Measurements from ENCODE around the gene MMP27.
"Not testable (repeated sequence)": the region's sequence is repeated elsewhere in the genome, so short reads cannot be mapped to it uniquely, and the experiment has no call there.

The MMP27 gene, protein sequence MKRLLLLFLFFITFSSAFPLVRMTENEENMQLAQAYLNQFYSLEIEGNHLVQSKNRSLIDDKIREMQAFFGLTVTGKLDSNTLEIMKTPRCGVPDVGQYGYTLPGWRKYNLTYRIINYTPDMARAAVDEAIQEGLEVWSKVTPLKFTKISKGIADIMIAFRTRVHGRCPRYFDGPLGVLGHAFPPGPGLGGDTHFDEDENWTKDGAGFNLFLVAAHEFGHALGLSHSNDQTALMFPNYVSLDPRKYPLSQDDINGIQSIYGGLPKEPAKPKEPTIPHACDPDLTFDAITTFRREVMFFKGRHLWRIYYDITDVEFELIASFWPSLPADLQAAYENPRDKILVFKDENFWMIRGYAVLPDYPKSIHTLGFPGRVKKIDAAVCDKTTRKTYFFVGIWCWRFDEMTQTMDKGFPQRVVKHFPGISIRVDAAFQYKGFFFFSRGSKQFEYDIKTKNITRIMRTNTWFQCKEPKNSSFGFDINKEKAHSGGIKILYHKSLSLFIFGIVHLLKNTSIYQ

GRCh38 chr11:102705626-102706025 lies at the start of gene MMP27:
TSS of gene MMP27 (minus strand) at chr11:102705769. CDS start at chr11:102705714, 55 bp downstream.
- no peak for DNase-seq

- no peak for DNase-seq
Measured at GRCh38 chr11:102753267-102753666, 47.7 kb upstream of the MMP27 start.

- DNase-seq, result no peak
Measured at GRCh38 chr11:102751673-102752072, 46.1 kb upstream of the MMP27 start.

DNA sequence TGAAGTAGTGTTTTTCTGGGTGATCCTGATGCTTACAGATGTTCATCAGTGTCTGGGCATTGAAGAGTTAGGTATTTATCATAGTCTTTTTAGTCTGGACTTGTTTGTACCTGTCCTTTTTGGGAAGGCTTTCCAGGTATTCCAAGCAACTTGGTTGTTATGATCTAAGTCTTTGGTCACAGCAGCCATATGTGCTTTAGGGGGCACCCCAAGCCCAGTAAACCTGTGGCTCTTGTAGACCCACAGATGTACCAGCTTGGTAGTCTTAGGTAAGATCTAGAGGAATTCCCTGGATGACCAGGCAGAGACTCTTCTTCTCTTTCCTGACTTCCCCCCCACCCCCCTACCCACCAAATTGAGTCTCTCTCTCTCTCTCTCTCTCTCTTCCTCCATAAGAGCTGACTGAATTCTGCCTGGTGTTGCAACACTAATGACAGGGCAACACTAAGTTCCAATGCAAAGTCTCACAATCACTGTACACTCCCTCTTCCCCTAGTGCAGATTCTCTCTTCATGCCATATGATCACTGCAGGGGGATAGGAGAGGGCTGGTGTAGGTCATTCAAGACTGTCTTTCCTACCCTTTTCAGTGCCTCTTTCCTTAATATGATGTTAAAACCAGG lies 43.6 kb upstream of the MMP27 start:
- no peak for DNase-seq

DNA sequence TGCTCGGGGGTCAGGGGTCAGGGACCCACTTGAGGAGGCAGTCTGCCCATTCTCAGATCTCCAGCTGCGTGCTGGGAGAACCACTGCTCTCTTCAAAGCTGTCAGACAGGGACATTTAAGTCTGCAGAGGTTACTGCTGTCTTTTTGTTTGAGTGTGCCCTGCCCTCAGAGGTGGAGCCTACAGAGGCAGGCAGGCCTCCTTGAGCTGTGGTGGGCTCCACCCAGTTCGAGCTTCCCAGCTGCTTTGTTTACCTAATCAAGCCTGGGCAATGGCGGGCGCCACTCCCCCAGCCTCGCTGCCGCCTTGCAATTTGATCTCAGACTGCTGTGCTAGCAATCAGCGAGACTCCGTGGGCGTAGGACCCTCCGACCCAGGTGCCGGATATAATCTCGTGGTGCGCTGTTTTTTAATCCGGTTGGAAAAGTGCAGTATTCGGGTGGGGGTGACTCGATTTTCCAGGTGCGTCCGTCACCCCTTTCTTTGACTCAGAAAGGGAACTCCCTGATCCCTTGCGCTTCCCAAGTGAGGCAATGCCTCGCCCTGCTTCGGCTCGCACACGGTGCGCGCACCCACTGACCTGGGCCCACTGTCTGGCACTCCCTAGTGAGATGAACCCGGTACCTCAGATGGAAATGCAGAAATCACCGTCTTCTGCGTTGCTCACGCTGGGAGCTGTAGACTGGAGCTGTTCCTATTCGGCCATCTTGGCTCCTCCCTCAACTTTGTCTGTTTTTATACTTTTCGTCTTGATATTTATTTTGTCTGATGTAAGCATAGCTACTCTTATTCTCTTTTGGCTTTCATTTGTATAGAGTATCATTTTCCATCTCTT lies 41.4 kb upstream of the MMP27 start:
- DNase-seq, result not testable (repeated sequence)

DNA sequence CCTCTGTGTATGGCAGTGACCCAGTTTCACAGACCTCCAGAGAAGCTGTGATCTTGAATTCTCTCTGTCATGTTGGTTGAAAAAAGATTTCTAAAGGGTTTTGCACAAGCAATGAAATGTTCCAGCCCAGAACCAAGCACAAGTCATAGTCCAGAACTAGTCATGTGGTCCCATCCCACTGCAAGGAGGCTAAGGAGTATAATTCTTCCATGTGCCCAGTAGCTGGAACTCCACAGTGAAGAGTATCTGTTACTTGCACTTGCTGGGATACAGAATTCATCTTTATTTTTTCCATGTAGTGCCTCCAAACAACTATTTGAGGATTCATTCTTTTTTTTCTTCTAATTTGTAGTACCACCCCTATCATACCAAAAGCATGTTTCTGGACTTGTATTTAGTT lies 29.1 kb upstream of the MMP27 start:
- no peak for DNase-seq

DNA sequence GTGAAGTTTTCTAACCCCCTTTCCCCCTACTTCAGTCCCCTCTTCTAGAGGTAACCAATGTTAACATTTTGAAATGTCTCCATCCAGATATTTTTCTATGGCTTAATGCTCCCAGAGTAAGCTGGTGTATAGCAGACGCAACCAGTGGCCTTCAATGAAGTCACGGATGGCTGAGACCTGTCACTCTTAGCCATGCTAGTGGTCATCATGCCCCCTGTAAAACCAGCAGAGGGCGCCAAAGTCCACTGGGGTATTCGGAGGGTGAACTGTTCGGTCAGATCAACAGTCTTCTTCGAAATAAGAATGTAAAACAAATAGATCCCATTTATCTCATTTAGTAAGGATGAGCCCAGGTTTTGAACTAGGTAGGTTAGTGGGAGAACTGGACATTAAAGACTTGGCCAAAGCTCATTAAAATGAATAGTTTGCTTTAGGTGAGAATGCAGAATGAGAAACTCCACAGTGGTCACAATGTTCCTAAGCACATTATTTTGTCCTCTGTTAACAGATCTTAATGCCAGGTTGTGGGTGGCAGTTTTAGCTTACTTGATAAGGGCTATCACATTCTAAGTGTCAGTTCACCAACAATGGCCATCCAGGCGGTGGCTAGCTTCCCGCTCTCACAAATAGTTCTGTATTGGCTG lies 27.8 kb upstream of the MMP27 start:
- no peak for DNase-seq

GRCh38 chr11:102730944-102731343 lies 25.4 kb upstream of the MMP27 start:
- not testable (repeated sequence) for DNase-seq

DNA sequence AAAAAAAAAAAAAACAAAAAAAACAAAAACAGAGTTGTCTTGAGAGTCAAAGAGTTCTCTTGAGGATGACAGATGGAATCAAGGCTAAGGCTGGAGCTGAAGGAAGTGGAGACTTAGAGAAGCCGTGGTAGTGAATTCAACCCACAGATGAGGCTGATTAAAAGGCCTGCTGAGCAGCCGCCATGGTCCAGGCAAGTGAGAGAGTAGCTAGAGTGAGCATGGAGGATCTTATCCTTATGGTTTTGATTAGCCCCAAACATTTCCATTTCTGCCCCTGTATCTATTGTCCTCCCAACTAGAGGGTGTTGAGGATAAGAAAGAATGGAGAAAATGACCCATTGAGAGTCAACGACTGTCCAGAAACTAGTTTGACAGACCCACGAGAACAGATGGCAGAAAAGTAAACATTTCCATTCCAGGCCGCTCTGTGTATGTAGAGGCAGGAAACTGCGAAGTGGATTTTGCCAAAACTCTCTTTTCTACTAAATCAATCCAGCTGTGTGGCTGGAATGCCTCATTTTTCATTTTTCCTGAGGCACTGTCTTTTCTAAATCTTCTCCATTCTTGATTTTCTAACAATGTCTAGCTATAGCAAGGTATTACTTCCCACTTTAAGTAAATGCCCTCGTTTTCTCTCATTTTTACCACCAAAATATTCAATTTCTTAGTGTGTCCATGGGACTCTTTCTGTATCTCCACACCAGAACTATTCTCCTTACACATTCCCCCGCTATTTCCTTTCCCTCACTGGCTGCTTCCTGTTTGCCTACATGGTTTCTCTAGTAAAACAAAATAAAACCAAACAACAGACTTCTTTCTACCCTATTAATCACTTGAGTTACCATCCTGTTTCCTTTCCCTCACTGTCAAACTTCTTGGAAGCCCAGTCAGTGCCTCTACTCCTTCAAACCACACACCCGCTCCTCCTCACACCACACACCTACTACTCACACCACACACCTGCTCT lies 24.6 kb upstream of the MMP27 start:
- DNase-seq, result no peak

- DNase-seq, result no peak
Measured at GRCh38 chr11:102727890-102728289, 22.3 kb upstream of the MMP27 start.

DNA sequence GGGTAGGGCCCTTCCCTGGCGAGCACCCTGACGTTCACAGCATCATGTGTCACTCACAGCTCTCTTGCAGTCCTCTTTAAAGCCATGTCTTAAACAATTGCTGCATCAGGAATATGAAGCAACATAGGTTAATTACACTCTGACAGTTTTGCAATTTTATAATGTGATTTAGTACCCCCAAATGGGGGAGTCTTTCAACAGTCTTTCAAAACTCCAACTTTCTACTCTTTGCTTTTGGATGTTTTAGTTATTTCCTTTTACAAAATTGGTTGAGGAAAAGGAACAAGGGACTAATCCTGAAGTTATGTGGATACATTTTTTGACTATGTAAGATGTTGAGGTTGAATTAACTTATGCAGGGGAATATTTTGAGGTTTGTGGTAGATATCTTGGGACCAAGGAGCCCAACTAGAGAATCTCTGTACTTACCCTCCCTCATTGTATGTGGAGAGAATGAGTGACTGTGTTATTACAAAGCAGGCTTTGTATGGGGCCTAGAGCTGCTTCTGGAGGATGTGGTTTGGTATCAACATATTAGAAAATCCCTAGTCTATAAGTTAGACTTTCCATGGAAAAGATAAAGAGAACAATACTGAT lies 19.4 kb upstream of the MMP27 start, which contains the start of gene MMP8:
Gene MMP8 (minus strand): TSS at position 51 of the 597 bp plus-strand sequence. CDS start 99 bp downstream, outside the sequence.
- DNase-seq, result no peak

DNA sequence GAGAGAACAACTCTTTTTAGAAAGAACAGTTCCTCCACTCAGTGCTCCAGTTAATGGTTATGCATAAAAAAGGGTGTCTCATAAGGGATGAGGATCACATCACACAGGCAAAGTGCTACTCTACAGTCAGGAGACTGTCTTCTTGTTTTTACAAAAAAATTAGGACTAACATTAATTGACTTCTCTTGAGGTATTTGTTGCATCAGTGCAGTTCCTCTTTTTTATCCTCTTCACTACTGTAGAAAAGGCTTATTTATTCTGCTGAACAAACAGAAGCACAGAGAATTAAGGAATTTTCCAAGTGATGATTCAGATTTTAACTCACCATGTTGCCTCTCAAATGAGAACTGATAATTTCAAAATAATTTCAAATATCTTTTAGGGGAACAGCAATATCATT lies 17.3 kb upstream of the MMP27 start:
- DNase-seq, result no peak

GRCh38 chr11:102719620-102720277 lies 14.2 kb upstream of the MMP27 start:
- no peak for DNase-seq

DNA sequence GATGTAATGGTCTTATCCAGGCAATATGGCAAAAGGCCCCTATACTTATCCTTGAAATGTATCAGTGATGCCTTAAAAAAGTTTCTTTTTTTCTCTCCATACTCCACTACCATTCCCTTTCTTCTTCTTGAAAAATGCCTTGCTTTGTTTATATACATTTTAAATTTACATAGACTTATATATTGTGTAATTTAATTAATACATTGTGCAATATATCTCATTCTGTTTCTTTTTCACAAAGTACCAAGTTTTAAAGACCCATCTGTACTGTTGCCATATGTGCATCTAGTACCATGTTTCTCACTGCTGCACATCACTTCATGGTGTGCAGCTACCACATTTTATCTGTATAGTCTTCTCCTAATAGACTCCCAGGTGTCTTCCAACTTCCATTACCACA lies 11.7 kb upstream of the MMP27 start:
- no peak for DNase-seq

GRCh38 chr11:102716527-102716926 lies 11.0 kb upstream of the MMP27 start:
- DNase-seq, result no peak

DNA sequence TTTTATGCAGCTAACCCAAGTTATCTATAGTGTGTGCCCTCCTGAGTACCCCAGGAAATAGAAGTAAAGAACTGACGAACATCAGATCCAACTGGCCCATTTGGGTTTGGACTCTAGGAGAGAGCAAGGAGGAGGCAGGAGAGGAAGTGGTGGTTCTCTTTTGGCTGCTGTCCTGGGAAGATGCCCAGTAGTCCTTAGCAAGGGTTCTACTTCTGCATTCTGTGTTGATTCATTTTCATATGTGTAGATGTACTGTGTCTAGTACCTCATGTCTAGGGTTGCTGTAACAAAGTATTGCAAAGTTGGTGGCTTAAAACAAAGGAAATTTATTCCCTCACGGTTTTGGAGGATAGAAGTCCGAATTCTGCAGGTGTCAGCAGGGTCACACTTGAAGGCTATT lies 6.6 kb upstream of the MMP27 start:
- DNase-seq, result no peak

DNA sequence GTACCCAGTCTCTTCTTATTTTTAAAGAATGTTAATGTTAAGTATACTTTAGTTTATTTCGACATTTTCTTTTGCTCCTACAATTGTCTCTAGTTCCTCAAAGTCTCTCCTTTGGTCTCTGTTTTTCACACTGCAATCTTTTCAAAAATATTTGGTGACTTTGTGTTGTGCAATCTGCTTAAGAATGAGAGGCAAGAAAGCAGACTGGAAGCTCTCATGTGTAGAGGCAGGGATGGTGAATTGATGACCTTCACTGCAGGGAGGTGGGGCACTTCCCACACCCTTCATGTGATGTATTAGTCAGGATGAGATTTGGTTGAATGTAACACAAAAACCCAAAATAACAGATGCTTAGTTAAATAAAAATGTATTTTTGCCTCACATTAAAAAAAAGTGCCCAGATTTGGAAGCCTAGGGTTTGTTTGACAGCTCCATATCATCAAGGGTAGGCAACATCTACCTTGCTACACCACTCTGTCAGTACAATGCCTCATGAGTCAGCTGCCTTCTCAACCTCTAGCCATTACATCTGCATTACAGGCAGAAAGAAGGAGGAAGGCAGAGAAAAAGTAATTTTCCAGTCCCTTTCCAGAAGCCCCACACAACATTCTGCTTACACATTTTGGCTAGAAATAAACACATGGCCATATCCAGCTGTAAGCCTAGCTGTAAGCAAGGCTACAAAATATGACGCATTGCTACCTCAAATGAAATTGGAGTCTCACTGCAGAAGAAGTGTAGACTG lies 3.8 kb upstream of the MMP27 start:
- DNase-seq, result no peak

DNA sequence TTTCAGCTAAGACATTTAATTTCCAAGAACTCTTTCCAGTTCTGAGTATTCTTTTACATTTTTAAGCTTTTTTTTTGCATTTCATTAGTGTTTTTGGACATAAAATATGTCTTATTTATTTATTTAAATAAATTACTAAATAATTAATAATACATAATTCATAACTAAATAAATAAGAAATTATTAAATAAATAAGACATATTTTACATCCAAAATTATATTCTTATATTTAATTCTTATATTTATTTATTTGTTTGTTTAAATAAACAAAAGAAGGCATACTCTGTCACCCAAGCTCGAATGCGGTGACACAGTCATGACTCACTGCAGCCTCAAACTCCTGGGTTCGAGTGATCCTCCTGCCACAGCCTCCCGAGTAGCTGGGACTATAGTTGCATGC lies 3.1 kb upstream of the MMP27 start:
- DNase-seq, result no peak

- DNase-seq, result no peak
Measured at GRCh38 chr11:102704841-102705240, 728 bp downstream of the MMP27 start.
